ENCODE results near the gene OR2V2.

GRCh38 chr5:181199881-181200638 is 52.7 kb downstream of the OR2V2 start:
- no peak for TF ChIP-seq YY1 (IDR thresholded peaks at IDR 0.05; ENCODE audit: insufficient read depth, insufficient read length)
- no peak for TF ChIP-seq ZNF274 (IDR thresholded peaks at IDR 0.05; ENCODE audit: low read depth, low read length)
